Stimulated activated naive CD8-positive, alpha-beta T cell treated with anti-CD3 and anti-CD28 coated beads, Interleukin-15, amount 100 ng/mL, for 72 hours (primary cell): Measurements from ENCODE around the gene PRIMPOL.
"Not testable (repeated sequence)": the region's sequence is repeated elsewhere in the genome, so short reads cannot be mapped to it uniquely, and the experiment has no call there.

Experiments
- ATAC-seq: fragments of 150-1000 bp; cut with Tn5 transposase; 2 replicates; pipeline ENCODE4 v1.10.0; 2021; ENCODE audit warnings: mild to moderate bottlenecking, moderate library complexity
- DNase-seq, 2 donors: peaks; one replicate each; pipeline ENCODE4 v3.0.0; 2021 to 2022
- H3K27ac Mint-ChIP-seq, 2 donors: one replicate each; pipeline ENCODE4 v1.8.0; 2022; ENCODE audit warnings: mild to moderate bottlenecking in 2 of 2, mixed read lengths in 2 of 2, moderate library complexity in 2 of 2
- H3K27me3 Mint-ChIP-seq: one replicate; pipeline ENCODE4 v1.8.0; 2022; ENCODE audit warnings: mixed read lengths
- H3K4me1 Mint-ChIP-seq: one replicate; pipeline ENCODE4 v1.8.0; 2022; ENCODE audit warnings: mild to moderate bottlenecking, mixed read lengths
- H3K4me3 Mint-ChIP-seq, 2 donors: one replicate each; pipeline ENCODE4 v1.8.0; 2022; ENCODE audit warnings: mild to moderate bottlenecking in 2 of 2, mixed read lengths in 2 of 2, moderate library complexity in 1 of 2
- H3K9me3 Mint-ChIP-seq, 2 donors: one replicate each; pipeline ENCODE4 v1.8.0; 2022; ENCODE audit warnings: mixed read lengths in 2 of 2

Gene PRIMPOL

GRCh38 chr4:184734758-184735157 is 85.2 kb downstream of the PRIMPOL start:
- H3K4me3 Mint-ChIP-seq = peak overlapping the region; percentile 92 to 98
- no peaks in the 10 kb centered on the region for H3K27me3 Mint-ChIP-seq
- ATAC-seq = no peak
- H3K27ac Mint-ChIP-seq = no peak overlapping the region
- H3K9me3 Mint-ChIP-seq = no peaks in the 10 kb centered on the region
- DNase-seq = no peak
- peaks cover 34% of the 10 kb centered on the region for H3K4me1 Mint-ChIP-seq

- not testable (repeated sequence) for H3K9me3 Mint-ChIP-seq, DNase-seq, H3K27me3 Mint-ChIP-seq, ATAC-seq
- Mint-ChIP-seq H3K27ac (peak overlapping the region in 1 of 2 donors; percentile 71), H3K4me1 (peaks cover 11% of the 10 kb centered on the region), H3K4me3 (peak overlapping the region; percentile 34 to 53)
These were observed 90.0 kb downstream of the PRIMPOL start for GRCh38 chr4:184739575-184739974.

GRCh38 chr4:184740980-184741391 is 91.4 kb downstream of the PRIMPOL start:
- H3K27ac Mint-ChIP-seq = no peak overlapping the region
- DNase-seq = no peak
- H3K9me3 Mint-ChIP-seq = no peaks in the 10 kb centered on the region
- peak; percentile 57 for ATAC-seq
- no peak overlapping the region for H3K4me3 Mint-ChIP-seq
- no peaks in the 10 kb centered on the region for H3K27me3 Mint-ChIP-seq
- peaks cover 15% of the 10 kb centered on the region for H3K4me1 Mint-ChIP-seq

DNA sequence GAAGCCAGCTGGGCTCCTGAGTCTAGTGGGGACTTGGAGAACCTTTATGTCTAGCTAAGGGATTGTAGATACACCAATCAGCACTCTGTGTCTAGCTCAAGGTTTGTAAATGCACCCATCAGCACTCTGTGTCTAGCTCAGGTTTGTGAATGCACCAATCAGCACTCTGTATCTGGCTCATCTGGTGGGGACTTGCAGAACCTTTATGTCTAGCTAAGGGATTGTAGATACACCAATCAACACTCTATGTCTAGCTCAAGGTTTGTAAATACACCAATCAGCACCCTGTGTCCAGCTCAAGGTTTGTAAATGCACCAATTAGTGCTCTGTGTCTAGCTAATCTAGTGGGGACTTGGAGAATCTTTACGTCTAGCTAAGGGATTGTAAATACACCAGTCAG is 92.1 kb downstream of the PRIMPOL start:
- not testable (repeated sequence) for ATAC-seq, H3K27me3 Mint-ChIP-seq, H3K4me3 Mint-ChIP-seq, H3K9me3 Mint-ChIP-seq, H3K27ac Mint-ChIP-seq, DNase-seq
- H3K4me1 Mint-ChIP-seq = peaks cover 21% of the 10 kb centered on the region

DNA sequence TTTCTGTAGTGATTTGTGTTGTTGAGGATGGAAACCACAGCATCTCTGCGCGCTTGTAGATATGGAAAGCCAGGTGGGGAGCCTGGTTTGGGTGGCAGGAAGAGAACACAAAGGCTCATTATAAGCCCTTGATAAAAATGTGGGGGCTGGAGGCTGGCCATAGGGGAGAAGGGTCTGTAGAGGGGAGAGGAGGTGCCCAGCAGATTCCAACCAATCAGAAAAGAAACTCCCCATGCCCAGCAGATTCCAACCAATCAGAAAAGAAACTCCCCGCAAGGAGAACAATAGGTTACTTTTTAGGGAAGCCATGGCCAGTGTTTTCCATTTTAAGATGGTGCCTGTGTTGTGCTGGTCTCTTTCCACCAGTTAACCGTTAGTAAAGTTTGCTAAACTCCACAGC is 94.1 kb downstream of the PRIMPOL start:
- DNase-seq (no peak), ATAC-seq (no peak)
- H3K4me3 Mint-ChIP-seq = no peak overlapping the region
- H3K9me3 Mint-ChIP-seq = no peaks in the 10 kb centered on the region
- no peaks in the 10 kb centered on the region for H3K27me3 Mint-ChIP-seq
- H3K4me1 Mint-ChIP-seq = peaks cover 22% of the 10 kb centered on the region
- peak overlapping the region in 1 of 2 donors; percentile 5 for H3K27ac Mint-ChIP-seq

- Mint-ChIP-seq H3K4me1 (peaks cover 20% of the 10 kb centered on the region), H3K4me3 (no peak overlapping the region), H3K27ac (no peak overlapping the region), H3K9me3 (no peaks in the 10 kb centered on the region), H3K27me3 (no peaks in the 10 kb centered on the region)
- ATAC-seq (no peak), DNase-seq (no peak)
These were observed 94.7 kb downstream of the PRIMPOL start for GRCh38 chr4:184744236-184744635.
